ENCODE data around the gene NUDT22. TPM values are rescaled to one million over a fixed set of nuclear protein-coding genes. Genes with fewer than 3 reads are reported as not detected.

The NUDT22 gene
- polyA plus RNA-seq, 1 donor (not counting 4 experiments of a cell fraction or from before 2014, with no cell fraction given) = 31.1 TPM

- no peak for TF ChIP-seq EZH2 (IDR thresholded peaks at IDR 0.05; ENCODE audit: low read length)
- TF ChIP-seq CTCF (optimal IDR thresholded peaks at IDR 0.05 in 1 of 3, IDR thresholded peaks at IDR 0.05 in 1 of 3, conservative IDR thresholded peaks at IDR 0.05 in 1 of 3; ENCODE audit: extremely low read depth in 1 of 3, insufficient read depth in 2 of 3, low read length in 3 of 3) = no peak
- FAIRE-seq = no peak
- no peaks in the 10 kb centered on the region for H3K9me3 ChIP-seq (ENCODE audit: control insufficient read depth, low read depth, low read length)
- DNase-seq (ENCODE audit: low read depth, low spot score) = no peak
- H3K27me3 ChIP-seq (ENCODE audit: control insufficient read depth, extremely low read depth, insufficient read depth, low read length) = no peaks in the 10 kb centered on the region
- H3K27ac ChIP-seq (ENCODE audit: control insufficient read depth, insufficient read depth, low read length) = no peak overlapping the region
- H3K36me3 ChIP-seq (ENCODE audit: control insufficient read depth in 2 of 2, extremely low read depth in 1 of 2, insufficient read depth in 2 of 2, low read length in 2 of 2) = peaks cover 38 to 60% of the 10 kb centered on the region in 2 experiments
- H3K4me3 ChIP-seq (ENCODE audit: control insufficient read depth in 2 of 3, extremely low read depth in 1 of 3, insufficient read depth in 2 of 3, low read depth in 1 of 3, low read length in 3 of 3) = no peak overlapping the region
- peaks cover 17% of the 10 kb centered on the region for H4K20me1 ChIP-seq (ENCODE audit: control insufficient read depth, extremely low read depth, insufficient read depth, low read length)
- no peaks in the 10 kb centered on the region for H3K4me1 ChIP-seq (ENCODE audit: control insufficient read depth, extremely low read depth, insufficient read depth, low read length)
- H3K9ac ChIP-seq (ENCODE audit: control insufficient read depth, extremely low read depth, insufficient read depth, low read length) = no peak overlapping the region
- no peaks in the 10 kb centered on the region for H3K79me2 ChIP-seq (ENCODE audit: control insufficient read depth, insufficient read depth, low read length)
- dilution Hi-C loops (cut with MboI; ENCODE audit: extremely low pct_ligation_motif_present, low sequenced_read_pairs) = no loop called here
- H3K9me1 ChIP-seq (ENCODE audit: control insufficient read depth, extremely low read depth, insufficient read depth, low read length) = no peaks in the 10 kb centered on the region
- no peak overlapping the region for H3K4me2 ChIP-seq (ENCODE audit: control insufficient read depth, extremely low read depth, insufficient read depth, low read depth, low read length)
- no peak overlapping the region for H2AFZ ChIP-seq (ENCODE audit: control insufficient read depth, low read length)
Observed at GRCh38 chr11:64202992-64203391, 23.1 kb upstream of the NUDT22 start.

GRCh38 chr11:64203421-64204079, 22.5 kb upstream of the NUDT22 start:
- no peak for DNase-seq (ENCODE audit: low read depth, low spot score)

More at GRCh38 chr11:64203421-64204079, 22.5 kb upstream of the NUDT22 start:
- Histone ChIP-seq H3K27me3 (ENCODE audit: control insufficient read depth, extremely low read depth, insufficient read depth, low read length) (no peaks in the 10 kb centered on the region), H3K79me2 (ENCODE audit: control insufficient read depth, insufficient read depth, low read length) (no peaks in the 10 kb centered on the region), H4K20me1 (ENCODE audit: control insufficient read depth, extremely low read depth, insufficient read depth, low read length) (peaks cover 17% of the 10 kb centered on the region), H3K4me2 (ENCODE audit: control insufficient read depth, extremely low read depth, insufficient read depth, low read depth, low read length) (no peak overlapping the region), H3K9ac (ENCODE audit: control insufficient read depth, extremely low read depth, insufficient read depth, low read length) (no peak overlapping the region), H3K9me3 (ENCODE audit: control insufficient read depth, low read depth, low read length) (no peaks in the 10 kb centered on the region), H3K27ac (ENCODE audit: control insufficient read depth, insufficient read depth, low read length) (no peak overlapping the region), H3K36me3 (ENCODE audit: control insufficient read depth in 2 of 2, extremely low read depth in 1 of 2, insufficient read depth in 2 of 2, low read length in 2 of 2) (peaks cover 35 to 55% of the 10 kb centered on the region in 2 experiments), H3K4me3 (ENCODE audit: control insufficient read depth in 2 of 3, extremely low read depth in 1 of 3, insufficient read depth in 2 of 3, low read depth in 1 of 3, low read length in 3 of 3) (no peak overlapping the region), H3K9me1 (ENCODE audit: control insufficient read depth, extremely low read depth, insufficient read depth, low read length) (no peaks in the 10 kb centered on the region), H3K4me1 (ENCODE audit: control insufficient read depth, extremely low read depth, insufficient read depth, low read length) (no peaks in the 10 kb centered on the region), H2AFZ (ENCODE audit: control insufficient read depth, low read length) (no peak overlapping the region)
- FAIRE-seq = no peak
- TF ChIP-seq EZH2 (IDR thresholded peaks at IDR 0.05; ENCODE audit: low read length) (no peak), CTCF (optimal IDR thresholded peaks at IDR 0.05 in 1 of 3, IDR thresholded peaks at IDR 0.05 in 1 of 3, conservative IDR thresholded peaks at IDR 0.05 in 1 of 3; ENCODE audit: extremely low read depth in 1 of 3, insufficient read depth in 2 of 3, low read length in 3 of 3) (no peak)
- dilution Hi-C loops (cut with MboI; ENCODE audit: extremely low pct_ligation_motif_present, low sequenced_read_pairs) = no loop called here
